Pulmonary artery endothelial cell (primary cell): ENCODE measurements around the gene WIPI1. TPM values are rescaled to one million over a fixed set of nuclear protein-coding genes. Genes with fewer than 3 reads are reported as not detected.
"Not testable (repeated sequence)": the region's sequence is repeated elsewhere in the genome, so short reads cannot be mapped to it uniquely, and the experiment has no call there.

Source experiments
- DNase-seq: peaks from one replicate; pipeline ENCODE4 v3.0.0-alpha.2; 2011; ENCODE audit warnings: low read depth, low spot score
- total RNA-seq: library from RNA; depleted of rRNA; stranded (reverse); fragments of >200 nt; gene quantifications from 2 replicates; pipeline ENCODE4 v1.2.3, GENCODE V29; 2014

Gene WIPI1, protein sequence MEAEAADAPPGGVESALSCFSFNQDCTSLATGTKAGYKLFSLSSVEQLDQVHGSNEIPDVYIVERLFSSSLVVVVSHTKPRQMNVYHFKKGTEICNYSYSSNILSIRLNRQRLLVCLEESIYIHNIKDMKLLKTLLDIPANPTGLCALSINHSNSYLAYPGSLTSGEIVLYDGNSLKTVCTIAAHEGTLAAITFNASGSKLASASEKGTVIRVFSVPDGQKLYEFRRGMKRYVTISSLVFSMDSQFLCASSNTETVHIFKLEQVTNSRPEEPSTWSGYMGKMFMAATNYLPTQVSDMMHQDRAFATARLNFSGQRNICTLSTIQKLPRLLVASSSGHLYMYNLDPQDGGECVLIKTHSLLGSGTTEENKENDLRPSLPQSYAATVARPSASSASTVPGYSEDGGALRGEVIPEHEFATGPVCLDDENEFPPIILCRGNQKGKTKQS
- 51.8 and 55.0 TPM in 2 replicates for total RNA-seq

DNA sequence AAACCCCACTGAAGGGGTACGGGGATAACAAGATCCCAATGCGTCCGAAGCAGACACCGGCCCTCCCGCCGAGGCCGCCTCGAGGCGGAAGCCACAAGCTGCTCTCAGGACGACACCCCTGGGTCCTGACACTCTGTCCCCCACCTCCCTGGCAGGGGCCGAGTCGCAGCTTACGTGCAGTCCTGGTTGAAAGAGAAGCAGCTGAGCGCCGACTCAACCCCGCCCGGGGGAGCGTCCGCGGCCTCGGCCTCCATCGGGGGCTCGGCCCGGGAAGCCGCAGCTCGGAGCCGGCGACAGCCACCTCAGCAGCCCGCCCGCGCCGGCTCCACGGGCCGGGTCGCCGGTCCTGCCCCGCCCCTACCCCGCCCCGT lies at the start of gene WIPI1:
Gene WIPI1 (minus strand): TSS at position 329 of the 371 bp plus-strand sequence. CDS start 75 bp downstream, at position 254.
- no peak for DNase-seq

DNA sequence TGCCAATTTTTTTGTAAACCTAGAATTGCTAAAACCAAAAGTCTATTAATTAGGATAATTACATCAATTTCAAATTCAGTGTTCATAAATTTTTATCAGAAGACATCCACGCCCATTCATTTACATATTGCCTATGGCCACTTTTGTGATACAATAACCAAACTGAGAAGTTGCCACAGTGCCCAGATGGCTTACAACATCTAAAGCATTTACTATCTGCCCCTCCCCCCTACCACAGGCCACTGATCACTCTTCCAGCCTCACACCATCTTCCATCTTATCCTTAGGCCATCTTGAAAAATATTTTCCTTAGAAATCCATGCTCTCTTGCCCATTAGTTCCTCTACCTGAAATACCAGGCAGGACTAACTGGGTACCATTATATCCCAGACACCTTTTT lies 48.7 kb upstream of the WIPI1 start:
- DNase-seq, result no peak

DNA sequence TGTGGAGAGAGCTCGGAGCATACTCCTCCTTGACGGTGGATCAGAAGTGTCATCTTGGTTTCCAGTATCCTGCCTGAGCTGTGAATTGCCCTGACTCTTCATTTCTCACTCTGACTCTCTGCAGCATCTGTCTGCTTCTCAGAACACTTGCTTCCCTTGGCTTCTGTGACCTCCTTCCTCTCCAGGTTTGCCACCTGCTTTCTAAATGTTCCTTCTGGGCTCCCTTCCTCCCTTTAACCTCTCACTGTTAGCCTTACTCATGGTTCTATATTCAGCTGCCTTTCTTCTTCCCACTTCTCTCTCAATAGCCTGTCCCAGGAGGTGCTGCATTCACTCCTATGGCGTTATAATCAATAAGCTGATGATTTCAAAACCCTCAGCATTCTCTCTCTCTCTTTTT lies 43.8 kb upstream of the WIPI1 start:
- DNase-seq, result no peak

DNA sequence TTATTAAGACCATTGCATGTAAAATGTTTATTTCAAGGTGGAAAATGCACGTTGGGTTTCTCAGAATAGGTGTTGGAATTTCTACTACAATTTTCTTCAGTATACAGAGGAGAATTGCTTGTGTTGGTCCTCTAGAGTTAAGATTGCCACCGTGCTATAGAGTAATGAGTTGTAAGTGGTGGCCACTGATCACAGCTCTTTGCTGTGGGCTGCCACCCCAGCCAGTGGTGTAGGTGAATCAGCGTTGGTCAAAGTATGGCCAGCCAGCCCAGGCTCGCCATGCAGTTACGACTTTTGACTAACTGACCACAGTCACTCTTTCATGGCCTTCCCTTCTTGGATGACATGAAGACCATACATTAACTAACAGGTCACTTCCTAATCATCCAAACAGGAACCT lies 42.3 kb upstream of the WIPI1 start:
- DNase-seq, result no peak

DNA sequence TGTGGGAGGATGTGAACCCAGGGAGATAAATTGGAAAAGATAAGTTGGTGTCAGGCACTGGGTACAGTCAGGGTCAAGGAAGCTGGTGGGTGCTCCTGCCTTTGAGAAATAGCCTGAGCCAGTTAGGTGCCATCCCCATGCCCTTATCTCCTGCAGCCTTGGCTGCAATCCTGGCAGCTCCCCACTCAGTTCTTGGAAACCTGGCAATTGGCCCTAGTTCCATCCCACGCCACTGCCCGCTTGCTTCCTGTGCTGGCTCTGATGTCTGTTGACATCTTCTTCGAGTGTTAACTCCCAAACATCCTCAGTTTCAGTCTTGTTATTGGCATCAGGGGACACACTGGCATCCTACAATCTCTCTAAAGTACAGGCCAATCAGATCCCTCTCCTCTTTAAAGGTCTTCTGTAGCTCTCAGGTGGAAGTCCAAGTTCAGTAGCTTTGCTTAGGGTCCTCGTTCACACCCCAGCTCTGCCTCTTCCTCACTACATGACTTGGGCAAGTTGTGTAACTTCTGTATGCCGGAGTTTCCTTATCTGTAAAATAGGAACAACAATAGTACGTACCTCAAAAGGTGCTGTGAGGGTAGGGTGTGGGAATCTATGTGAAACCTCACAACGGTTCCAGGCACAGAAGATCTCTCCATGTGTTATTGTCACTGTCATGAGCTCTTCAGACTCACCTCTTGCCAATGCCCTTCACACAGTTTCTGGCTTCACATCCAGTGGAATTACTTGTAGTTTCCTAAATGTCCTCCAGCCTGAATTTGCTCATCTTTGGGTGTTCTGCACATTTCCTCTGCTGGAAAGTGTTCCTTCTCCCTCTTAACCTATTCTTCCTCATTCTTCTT lies 41.4 kb upstream of the WIPI1 start:
- no peak for DNase-seq

DNA sequence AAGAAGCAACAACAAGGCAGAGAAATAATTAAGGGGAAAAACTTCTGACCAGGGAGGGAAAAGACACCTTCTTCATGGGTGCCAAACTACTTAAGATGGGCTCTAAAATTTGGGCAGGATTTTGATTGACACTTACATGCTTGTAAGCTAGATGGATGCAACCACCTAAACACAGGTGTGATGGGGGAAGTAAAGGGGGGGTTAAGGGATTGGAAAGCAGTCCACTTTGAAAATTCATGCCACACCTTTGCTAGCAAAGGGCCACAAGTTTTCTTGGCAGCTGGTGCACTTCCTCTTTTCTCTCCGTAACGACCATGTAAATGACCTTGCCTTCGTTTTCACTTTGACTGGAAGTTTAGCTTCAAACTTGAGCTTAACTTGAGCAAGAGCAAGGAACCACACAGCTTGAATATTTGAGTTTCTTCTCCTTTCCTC lies 40.6 kb upstream of the WIPI1 start:
- no peak for DNase-seq

DNA sequence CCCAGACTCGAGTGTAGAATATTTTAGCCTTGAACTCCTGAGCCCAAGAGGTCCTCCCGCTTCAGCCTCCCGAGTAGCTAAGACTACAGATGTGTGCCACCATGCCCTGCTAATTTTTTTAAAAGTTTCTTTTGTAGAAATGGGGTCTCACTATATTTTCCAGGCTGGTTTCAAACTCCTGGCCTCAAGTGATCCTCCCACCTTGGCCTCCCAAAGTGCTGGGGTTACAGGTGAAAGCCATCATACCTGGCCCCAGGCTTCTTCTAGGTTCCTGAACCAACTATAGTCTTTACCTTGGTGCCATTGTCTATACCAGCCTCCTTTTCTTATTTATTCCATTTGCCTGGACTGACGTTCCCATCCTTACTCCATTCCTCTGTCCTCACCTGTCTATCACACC lies 37.8 kb upstream of the WIPI1 start:
- DNase-seq, result no peak

DNA sequence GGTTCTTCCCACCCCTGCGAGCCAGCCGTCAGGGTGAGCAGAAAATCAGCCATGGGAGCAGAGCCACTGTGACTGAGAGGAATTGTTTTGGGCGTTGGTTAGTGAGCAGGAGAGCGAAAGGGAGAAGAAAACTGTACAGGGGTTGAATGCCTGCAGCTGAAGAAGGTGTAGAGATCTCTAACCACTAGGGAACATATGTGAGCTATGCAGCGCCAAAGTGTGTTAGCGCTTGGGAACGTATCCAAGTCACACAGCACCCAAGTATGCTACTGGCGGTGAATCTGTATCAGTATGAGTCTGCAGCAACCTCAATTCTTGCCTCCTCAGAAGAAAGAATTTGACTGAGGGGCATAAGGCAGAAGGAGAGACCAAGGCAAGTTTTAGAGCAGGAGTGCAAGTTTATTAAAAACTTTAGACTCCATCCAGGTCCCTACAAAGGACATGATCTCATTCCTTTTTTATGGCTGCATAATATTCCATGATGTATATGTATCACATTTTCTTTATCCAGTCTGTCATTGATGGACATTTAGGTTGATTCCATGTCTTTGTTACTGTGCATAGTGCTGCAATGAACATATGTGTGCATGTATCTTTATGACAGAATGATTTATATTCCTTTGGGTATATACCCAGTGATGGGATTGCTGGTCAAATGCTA lies 35.2 kb upstream of the WIPI1 start:
- DNase-seq, result not testable (repeated sequence)

DNA sequence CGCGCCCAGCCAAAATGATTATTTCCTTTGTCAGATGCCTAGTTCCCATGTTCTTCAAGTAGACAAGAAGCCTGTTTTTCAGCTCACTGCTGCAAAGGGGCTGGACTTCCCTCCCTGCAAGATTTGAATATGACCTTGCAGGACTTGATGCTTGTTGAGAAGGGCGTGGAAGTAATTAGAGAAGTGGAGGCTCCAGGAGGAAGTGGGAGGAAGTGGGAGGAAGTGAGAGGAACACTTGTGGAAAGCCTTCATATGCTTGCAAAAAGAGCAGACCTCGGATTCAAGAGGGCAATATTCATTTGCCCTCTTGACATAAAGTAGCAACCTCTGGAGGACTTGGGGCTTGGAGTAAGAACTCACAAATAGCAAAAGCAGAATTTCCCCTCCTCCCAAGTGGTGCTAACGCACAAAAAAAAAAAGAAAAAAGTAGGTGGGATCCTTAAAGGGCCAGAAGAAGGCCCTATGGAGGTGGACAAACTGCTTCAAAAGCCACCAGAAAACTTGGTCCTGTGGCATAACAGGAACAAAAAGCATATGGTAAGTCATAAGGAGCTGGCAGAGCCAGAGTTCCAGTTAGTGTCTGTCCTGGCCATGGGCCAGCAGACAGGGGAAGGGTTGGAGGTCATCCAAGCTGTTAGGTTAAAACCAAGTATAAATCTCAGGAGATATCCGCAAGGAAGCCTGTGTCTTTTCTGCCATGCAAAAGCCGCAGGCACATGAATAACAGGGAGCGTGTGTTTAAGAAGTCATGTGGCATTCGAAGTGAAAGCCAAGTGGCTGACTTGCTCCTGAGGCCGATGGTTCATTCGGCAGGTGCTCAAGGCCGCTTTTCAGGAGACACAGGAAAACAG lies 34.3 kb upstream of the WIPI1 start:
- DNase-seq, result no peak

DNA sequence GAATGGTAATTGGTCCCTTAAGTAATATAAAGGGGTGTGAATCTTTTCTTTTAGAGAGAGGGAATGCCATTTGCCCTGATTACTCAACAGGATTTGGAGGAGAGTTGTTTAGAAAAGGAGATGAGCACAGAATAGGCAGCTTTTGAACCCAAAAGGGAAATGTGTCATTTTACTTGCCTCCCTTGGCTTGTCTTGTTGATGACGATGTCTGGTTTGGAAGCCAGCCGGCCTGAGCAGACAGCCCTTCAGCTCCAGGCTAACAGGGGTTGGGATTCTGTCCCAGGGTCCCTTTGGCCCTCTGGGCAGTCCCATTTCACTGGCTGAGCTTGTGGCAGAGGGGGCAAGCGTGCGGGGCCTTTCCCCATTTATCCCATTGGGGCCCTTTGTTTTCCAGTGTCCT lies 32.6 kb upstream of the WIPI1 start:
- no peak for DNase-seq

DNA sequence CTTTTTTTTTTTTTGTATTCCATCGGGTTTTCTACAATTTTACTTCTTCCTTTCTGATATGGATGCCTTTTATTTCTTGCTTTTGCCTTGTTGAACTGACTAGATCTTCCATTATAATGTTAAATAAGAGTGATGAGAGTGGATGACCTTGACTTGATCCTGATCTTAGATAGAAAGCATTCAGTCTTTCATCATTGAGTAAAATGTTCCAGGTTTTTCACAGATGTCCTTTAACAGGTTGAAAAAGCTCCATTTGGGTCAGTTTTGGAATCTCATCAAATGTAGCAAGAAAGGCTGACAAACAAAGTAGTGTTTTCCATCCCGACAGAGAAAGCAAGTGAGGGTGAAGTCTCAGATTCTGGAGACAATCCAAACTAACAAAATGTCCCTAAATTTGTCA lies 27.2 kb upstream of the WIPI1 start:
- DNase-seq, result no peak

DNA sequence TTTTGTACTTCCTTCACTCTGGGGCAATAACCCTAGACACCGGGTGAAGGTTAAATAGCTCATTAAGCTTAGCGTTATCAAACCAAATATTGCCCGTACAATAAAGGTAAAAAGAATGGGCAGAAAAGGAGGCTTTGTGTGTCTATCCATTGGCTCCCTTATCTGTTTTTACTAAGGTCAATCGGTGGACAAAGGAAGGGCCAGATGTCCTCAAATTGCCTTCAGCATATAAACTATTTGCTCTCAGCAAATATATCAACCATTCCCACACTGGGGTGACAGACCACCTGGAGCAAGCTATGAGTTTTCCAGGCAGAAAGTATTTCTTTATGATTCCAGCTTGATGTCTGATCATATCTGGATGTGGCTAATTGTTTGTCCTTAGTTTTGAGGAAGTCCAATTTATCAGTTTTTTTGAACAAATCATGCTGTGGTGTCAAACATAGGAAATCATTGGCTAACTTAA lies 25.3 kb upstream of the WIPI1 start:
- DNase-seq, result no peak

DNA sequence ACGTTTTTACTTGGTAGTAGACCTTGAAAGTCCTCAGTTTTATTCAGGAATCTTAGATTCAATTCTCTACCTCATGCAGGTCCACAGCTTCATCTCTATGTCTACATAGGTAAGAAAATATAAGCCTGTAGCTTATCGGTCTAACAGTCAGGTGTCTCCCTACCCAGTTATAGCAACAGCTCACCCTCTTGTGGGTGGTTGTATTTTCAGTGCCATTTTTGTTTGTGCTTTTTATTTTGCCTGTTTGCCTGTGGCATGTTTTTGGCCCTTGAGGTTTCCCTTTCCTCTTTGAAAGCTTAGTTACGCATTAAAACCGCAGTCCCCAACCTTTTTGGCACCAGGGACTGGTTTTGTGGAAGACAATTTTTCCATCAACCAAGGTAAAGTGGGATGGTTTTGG lies 23.6 kb upstream of the WIPI1 start:
- DNase-seq, result no peak

DNA sequence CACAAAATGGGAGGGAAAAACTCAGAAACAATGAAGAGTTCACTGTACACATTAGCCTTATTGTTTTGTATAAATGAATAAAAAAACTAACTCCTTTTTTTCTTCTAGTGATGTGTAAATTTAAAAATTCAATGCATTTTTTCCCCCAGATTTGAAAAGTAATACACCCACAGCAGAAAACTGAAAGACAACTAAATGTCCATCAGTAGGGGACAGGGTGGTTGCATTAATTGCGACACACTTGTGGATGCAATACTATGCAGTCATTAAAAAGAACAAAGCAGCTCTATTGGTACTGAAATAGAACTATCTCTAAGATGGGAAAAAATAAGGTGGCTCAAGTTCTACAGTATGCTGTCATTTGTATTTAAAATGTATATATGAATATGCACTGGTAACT lies 13.7 kb upstream of the WIPI1 start:
- DNase-seq, result no peak

DNA sequence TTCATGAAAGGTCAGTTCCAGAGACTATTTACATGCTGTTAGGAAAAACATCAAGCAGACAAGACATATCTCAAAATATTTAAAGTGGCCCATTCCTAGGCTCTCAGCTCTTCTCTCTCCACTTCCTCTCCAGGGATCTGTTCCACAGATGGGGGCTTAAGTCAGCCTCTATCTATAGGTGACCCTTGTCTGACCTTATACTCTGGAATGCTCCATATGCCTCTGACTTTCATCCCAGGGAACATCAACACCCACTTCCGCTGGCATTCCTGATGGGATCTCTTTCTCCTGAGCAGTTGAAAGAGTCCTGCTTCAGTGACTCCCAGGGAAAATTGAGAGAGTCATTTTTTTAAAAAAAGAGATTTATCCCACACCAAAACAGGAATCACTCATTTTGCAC lies 11.5 kb upstream of the WIPI1 start:
- DNase-seq, result no peak

DNA sequence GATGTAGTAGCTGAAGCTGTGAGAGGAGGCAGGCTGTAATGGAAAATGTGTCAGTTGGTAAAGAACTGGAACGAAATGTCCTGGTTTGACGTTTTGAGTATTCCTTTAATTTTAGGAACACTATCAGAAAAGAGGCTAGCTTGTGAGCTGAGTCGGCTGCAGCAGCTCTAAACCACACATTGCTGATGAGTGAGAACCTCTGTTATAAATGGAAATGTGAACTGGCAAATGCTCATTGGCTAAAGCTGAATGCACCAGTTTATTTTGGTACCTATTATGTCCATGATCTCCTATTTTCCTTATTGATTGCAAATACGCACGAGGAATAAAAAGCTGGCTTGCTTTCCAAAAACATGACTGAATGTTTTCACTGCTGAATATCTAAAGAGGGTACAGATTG lies 11.0 kb upstream of the WIPI1 start:
- DNase-seq, result no peak

DNA sequence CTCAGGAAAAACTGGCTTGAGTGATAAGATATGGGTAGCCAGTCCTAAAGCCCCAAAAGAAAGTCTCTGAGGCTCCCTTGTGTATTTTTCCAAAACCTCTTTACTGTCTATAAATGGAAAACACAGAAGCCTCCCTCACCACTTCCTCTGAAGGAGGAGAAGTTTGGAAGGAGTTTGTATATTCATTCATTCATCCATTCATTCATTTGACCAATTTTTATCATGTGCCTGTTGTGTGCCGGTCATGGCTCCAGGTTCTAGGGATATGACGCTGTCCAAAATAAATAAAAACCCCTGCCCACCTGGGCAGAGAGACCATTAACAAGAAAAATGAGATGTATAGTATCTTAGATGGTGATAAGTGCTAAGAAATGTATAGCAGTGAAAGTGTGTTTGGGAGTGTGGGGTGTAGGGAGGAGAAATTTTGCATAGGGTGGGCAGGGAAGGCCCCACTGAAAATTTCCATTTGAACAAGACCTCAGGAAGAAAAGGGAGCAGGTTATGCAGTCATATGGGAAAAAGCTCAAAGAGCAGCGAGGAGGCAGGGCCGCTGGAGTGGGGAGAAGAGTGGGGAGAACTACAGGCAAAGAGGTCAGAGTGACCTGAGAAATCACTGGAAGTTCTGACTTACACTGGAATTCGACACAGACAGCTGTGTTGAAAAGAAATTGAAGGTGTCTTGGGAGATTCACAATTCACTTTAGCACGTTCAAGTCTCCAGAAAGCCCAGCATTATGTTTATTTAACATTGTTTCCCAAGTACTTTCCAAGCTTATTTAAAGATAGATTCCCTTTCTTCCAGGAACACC lies 6.1 kb upstream of the WIPI1 start:
- no peak for DNase-seq

DNA sequence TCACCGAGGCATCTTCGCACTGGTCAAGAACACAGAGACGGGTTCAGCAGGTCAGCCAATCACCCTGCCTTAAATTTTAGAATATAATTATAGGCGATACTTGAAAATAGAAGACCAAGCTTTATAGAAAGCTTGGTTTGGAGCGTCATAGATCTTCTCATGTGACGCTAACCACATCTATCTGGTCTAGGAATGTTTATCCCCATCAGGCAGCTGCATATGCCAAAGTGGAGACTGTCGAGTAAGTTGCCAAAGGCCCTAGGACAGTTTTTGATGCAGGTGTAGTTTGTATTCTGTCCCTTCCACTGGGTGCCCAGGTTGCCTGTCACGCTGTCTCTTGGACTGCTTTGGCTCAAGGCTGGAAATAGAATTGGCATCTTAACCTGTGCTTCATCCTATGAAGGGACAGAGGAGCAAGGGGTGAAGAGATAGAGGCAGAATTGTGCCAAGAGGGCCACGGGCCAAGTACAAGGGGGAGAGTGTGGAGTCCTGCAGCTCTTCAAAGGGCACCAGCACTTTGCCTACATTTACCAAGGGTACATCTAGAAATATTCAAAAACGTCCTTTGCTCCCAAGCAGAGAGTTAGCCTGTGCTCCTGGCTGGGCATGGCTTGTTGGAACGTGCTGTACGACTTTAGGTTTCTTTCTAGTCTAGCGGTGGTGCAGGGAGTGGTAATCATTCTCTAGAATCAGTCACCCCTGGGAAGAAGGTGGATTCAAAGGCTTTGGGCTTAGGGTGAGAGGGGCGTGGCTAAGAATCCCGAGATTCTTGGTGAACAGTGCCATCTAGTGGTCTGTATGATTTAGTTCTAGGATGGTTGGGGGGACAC lies 5.3 kb upstream of the WIPI1 start:
- no peak for DNase-seq

DNA sequence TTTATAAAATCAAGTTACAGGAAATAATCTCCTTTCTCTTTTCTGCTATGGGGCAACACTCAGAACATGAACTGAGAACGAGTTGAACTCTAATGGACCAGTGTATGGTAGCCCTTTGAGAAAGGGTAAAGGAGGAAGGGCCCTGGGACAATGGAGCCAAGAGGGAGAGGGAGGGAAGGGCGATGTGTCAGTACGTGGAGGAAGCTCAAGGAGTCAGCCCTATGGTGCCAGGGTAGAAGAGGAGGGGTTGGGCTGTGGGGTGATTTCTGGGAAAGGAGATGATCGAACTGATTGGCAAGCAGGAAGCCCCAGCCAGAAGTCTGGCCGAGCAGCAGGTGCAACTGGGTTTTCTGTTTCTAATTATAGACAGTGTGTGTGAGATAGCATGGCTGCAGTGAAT lies 4.3 kb upstream of the WIPI1 start:
- DNase-seq, result no peak
